K562 (cell line): ENCODE measurements around the gene TMEM176B. TPM values are rescaled to one million over a fixed set of nuclear protein-coding genes. Genes with fewer than 3 reads are reported as not detected.

Experiments used
- ATAC-seq: fragments of 200-7000 bp; cut with Tn5 transposase; 3 replicates; pipeline ENCODE4 v1.9.1; 2020; ENCODE audit warnings: moderate library complexity
- BruUV-seq: library from RNA; stranded (reverse); fragments of 400-500 nt; replicated peaks from 2 replicates; lab custom pipeline; 2021; lab: Mats Ljungman, UMichigan
- CTCF ChIA-PET: fragments of 300-600 bp; formaldehyde crosslinking; extraction: SDS; loops from one replicate; lab custom pipeline; 2021; ENCODE audit warnings: low intra/inter-chr PET ratio; lab: Yijun Ruan, JAX
- POLR2A ChIA-PET: fragments of 300-600, 350-650 bp; sonication (Branson Sonifier 250); formaldehyde crosslinking; extraction: SDS; loops from one replicate; lab custom pipeline; 2021; ENCODE audit warnings: antibody characterized with exemption, inconsistent platforms; lab: Yijun Ruan, JAX
- DNase-seq, 4 experiments: peaks; one replicate each; pipeline versions ENCODE4 v3.0.0 to v3.0.0-alpha.2; 2011 to 2018; ENCODE audit warnings: low spot score in 3 of 4, mixed read lengths in 3 of 4; ENCODE audit errors: extremely low read depth in 1 of 4
- FAIRE-seq: peaks from 2 replicates; lab custom pipeline; 2011; peaks lifted over from hg19 to GRCh38; lab: Jason Lieb, UNC
- H2AFZ ChIP-seq: 2 replicates; pipeline ENCODE4 v1.6.0; 2011; ENCODE audit warnings: low read depth, low read length, control low read depth, inconsistent platforms
- H3K27ac ChIP-seq: fragments of 200-600 bp; 3 replicates; pipeline ENCODE4 v1.8.0; 2011; ENCODE audit warnings: low read depth, mild to moderate bottlenecking, control low read depth, inconsistent platforms, low read length, moderate library complexity, mixed read lengths; ENCODE audit errors: extremely low read depth
- H3K27me3 ChIP-seq, 2 experiments: fragments of 300-600 bp in 1 of 2; 2 replicates in 1 of 2; 3 replicates in 1 of 2; pipeline versions ENCODE4 v1.6.0 to v1.8.0; 2011; ENCODE audit warnings: inconsistent platforms in 2 of 2, low read length in 2 of 2, mild to moderate bottlenecking in 1 of 2, mixed read lengths in 1 of 2, moderate library complexity in 1 of 2; ENCODE audit not compliant: control insufficient read depth in 2 of 2, insufficient read depth in 2 of 2
- H3K36me3 ChIP-seq: fragments of 300-600 bp; 3 replicates; pipeline ENCODE4 v1.8.0; 2011; ENCODE audit warnings: mild to moderate bottlenecking, low read length, inconsistent platforms; ENCODE audit not compliant: control insufficient read depth, insufficient read depth
- H3K4me1 ChIP-seq, 2 experiments: fragments of 200-600 bp in 1 of 2; replicated peaks in 1 of 2; 2 replicates in 1 of 2; 3 replicates in 1 of 2; pipeline versions ENCODE4 v1.5.1 to v1.8.0; 2011; ENCODE audit warnings: inconsistent platforms in 2 of 2, low read length in 2 of 2, mild to moderate bottlenecking in 1 of 2, mixed read lengths in 1 of 2, moderate library complexity in 1 of 2; ENCODE audit not compliant: control insufficient read depth in 2 of 2, insufficient read depth in 2 of 2
- H3K4me2 ChIP-seq: 2 replicates; pipeline ENCODE4 v1.6.1; 2011; ENCODE audit warnings: low read length, control low read depth, inconsistent platforms, mixed read lengths; ENCODE audit not compliant: insufficient read depth
- H3K4me3 ChIP-seq: fragments of 200-600 bp; sonication (generic), shearing (Covaris generic); 2 replicates; pipeline ENCODE4 v1.5.1; 2016; ENCODE audit warnings: control low read depth, inconsistent platforms
- H3K79me2 ChIP-seq: fragments of 200-600 bp; 3 replicates; pipeline ENCODE4 v1.8.0; 2011; ENCODE audit warnings: low read length, inconsistent platforms; ENCODE audit not compliant: control insufficient read depth, insufficient read depth
- H3K9ac ChIP-seq, 2 experiments: 2 replicates each; pipeline versions ENCODE4 v1.6.0 to v1.6.1; 2011; ENCODE audit warnings: low read depth in 2 of 2, low read length in 2 of 2, control low read depth in 1 of 2, inconsistent platforms in 1 of 2, mild to moderate bottlenecking in 1 of 2, mixed read lengths in 1 of 2; ENCODE audit not compliant: insufficient read depth in 1 of 2
- H3K9me1 ChIP-seq: one replicate; pipeline ENCODE4 v1.6.0; 2011; ENCODE audit warnings: inconsistent platforms, mild to moderate bottlenecking, low read length, moderate library complexity; ENCODE audit not compliant: control insufficient read depth, insufficient read depth
- H3K9me3 ChIP-seq: replicated peaks from 2 replicates; pipeline ENCODE4 v1.5.1; 2011; ENCODE audit warnings: low read depth, low read length, inconsistent platforms; ENCODE audit not compliant: control insufficient read depth, insufficient read depth
- H4K20me1 ChIP-seq: replicated peaks from 2 replicates; pipeline ENCODE4 v1.6.1; 2011; ENCODE audit warnings: low read length, inconsistent platforms, mixed read lengths; ENCODE audit not compliant: control insufficient read depth, insufficient read depth
- CREM ChIP-seq: IDR thresholded peaks from 2 replicates; pipeline ENCODE4 v1.6.1; 2014; ENCODE audit warnings: antibody characterized with exemption, low read depth
- GTF2E2 ChIP-seq: fragments of 200-800 bp; sonication (Bioruptor generic); IDR thresholded peaks from 2 replicates; pipeline ENCODE4 v1.6.1; 2016; ENCODE audit warnings: missing genetic modification characterization, missing compliant biosample characterization
- GTF2F1 ChIP-seq: IDR thresholded peaks from 2 replicates; pipeline ENCODE4 v1.6.1; 2011; ENCODE audit warnings: low read depth, low read length, improper control_type of control experiment
- HINFP ChIP-seq: fragments of 450-650 bp; conservative IDR thresholded peaks from 2 replicates; pipeline ENCODE4 v1.6.1; 2016; ENCODE audit warnings: missing genetic modification characterization, low read depth, mild to moderate bottlenecking, control low read depth, missing compliant biosample characterization
- RAD21 ChIP-seq, 2 experiments: fragments of 250-450 bp in 1 of 2; fragments of 450-650 bp in 1 of 2; sonication (Bioruptor Pico) in 1 of 2; formaldehyde crosslinking in 1 of 2; IDR thresholded peaks in 1 of 2; conservative IDR thresholded peaks in 1 of 2; 2 replicates each; pipeline versions ENCODE4 v1.4.0 to v1.8.0; 2020 to 2022; ENCODE audit warnings: mild to moderate bottlenecking in 2 of 2, moderate library complexity in 1 of 2
- SRF ChIP-seq, 2 experiments: fragments of 250-450, 450-650 bp in 1 of 2; sonication (Bioruptor Pico) in 1 of 2; sonication (generic) in 1 of 2; formaldehyde crosslinking; IDR thresholded peaks; 2 replicates each; pipeline versions ENCODE4 v1.5.0 to v1.5.1; 2020 to 2022; ENCODE audit warnings: mild to moderate bottlenecking in 1 of 2, missing genetic modification reagents in 1 of 2
- WGBS: fragments of 100-300 bp; shearing (Covaris generic); methylation state at CpG from one replicate; pipeline ENCODE4 v1.1.6; 2016; ENCODE audit warnings: low coverage, mixed read lengths; ENCODE audit not compliant: insufficient coverage; ENCODE audit errors: missing lambda C conversion rate; 5-methylcytosine and 5-hydroxymethylcytosine counted together
- in situ Hi-C: fragments of 300-500 bp; cut with MboI; formaldehyde crosslinking; loops from 4 replicates; pipeline ENCODE4 v1.15.0; 2018; ENCODE audit warnings: inconsistent platforms, mixed read lengths
- intact Hi-C: fragments of 100-400 bp; cut with micrococcal nuclease; formaldehyde crosslinking; loops from 2 replicates; pipeline ENCODE4 v1.14.2; 2022
- polyA plus RNA-seq, 8 experiments: library from polyadenylated mRNA; depleted of rRNA in 4 of 8; stranded (reverse) in 5 of 8; unstranded in 3 of 8; fragments of >200 nt; fragmentation: Nextera tagmentation in 2 of 8; fragmentation: Illumina TruSeq in 1 of 8; extraction: Ambion mirVana in 2 of 8; extraction: Trizol in 1 of 8; gene quantifications; 2 replicates each; pipeline versions ENCODE4 v1.2.1 to v1.2.3, GENCODE V29; 2011 to 2014; ENCODE audit warnings: inconsistent platforms in 1 of 8, missing spikeins in 1 of 8
- total RNA-seq, 7 experiments: library from RNA; depleted of rRNA in 6 of 7; stranded (reverse); fragments of >200 nt in 6 of 7; fragmentation: Illumina TruSeq in 2 of 7; extraction: Trizol in 2 of 7; gene quantifications; 2 replicates each; pipeline versions ENCODE4 v1.2.1 to v1.2.3, GENCODE V29; 2011 to 2021; ENCODE audit warnings: low replicate concordance in 1 of 7
- TF ChIP-seq, protein P1 (sequence below): fragments of 450-650 bp; formaldehyde crosslinking; IDR thresholded peaks from 2 replicates; pipeline ENCODE4 v1.4.0; 2022; ENCODE audit warnings: missing genetic modification characterization

TMEM176B gene
- total and polyA plus RNA-seq, 9 of the 15 experiments (the other 6 are each of a cell fraction or from before 2014, with no cell fraction given): 0.19 to 0.60 TPM; not detected in 7

- no peak overlapping the region for H3K4me2 ChIP-seq
- POLR2A ChIA-PET: interaction anchor here (0.6 to 2.2 kb wide), 4 partner anchors 11 to 178 kb away, joined by 3 to 8 read pairs (median 3); no protein-coding TSS in a partner anchor
- H3K27ac ChIP-seq: no peak overlapping the region
- in situ Hi-C loops: no loop called here
- TF ChIP-seq SRF (CRISPR knock-in tag; IDR thresholded peaks at IDR 0.05) (no peak), GTF2E2 (no peak), GTF2F1 (no peak)
- H2AFZ ChIP-seq: no peak overlapping the region
- no peak for FAIRE-seq
- no peaks in the 10 kb centered on the region for H3K9me3 ChIP-seq
- intact Hi-C loops: no loop called here
- no peaks in the 10 kb centered on the region for H3K79me2 ChIP-seq
- no peak for DNase-seq
- WGBS: 0% methylated on average over 1 of the region's 1 CpG
- peaks cover 18 to 44% of the 10 kb centered on the region in 2 experiments; a peak in 4 of 5 replicates for H3K27me3 ChIP-seq
- H3K4me1 ChIP-seq: no peaks in the 10 kb centered on the region
- H3K9ac ChIP-seq: no peak overlapping the region
- ATAC-seq: no peak
- H4K20me1 ChIP-seq: no peaks in the 10 kb centered on the region
- H3K4me3 ChIP-seq: no peak overlapping the region
- no TSS peak for BruUV-seq
- no peaks in the 10 kb centered on the region for H3K9me1 ChIP-seq
- CTCF ChIA-PET: no interaction called here
- H3K36me3 ChIP-seq: no peaks in the 10 kb centered on the region
Observed at GRCh38 chr7:150835019-150835418, 34.9 kb upstream of the TMEM176B start.

- no TSS peak for BruUV-seq
- H3K4me3 ChIP-seq: no peak overlapping the region
- H3K4me2 ChIP-seq: no peak overlapping the region
- intact Hi-C loops: no loop called here
- no peaks in the 10 kb centered on the region for H3K9me1 ChIP-seq
- H3K36me3 ChIP-seq: no peaks in the 10 kb centered on the region
- no peak for TF ChIP-seq RAD21 (CRISPR knock-in tag; conservative IDR thresholded peaks at IDR 0.05 in 1 of 2, IDR thresholded peaks at IDR 0.05 in 1 of 2)
- no peak for TF ChIP-seq CREM
- no peak for TF ChIP-seq HINFP (tag)
- TF ChIP-seq, protein P1, sequence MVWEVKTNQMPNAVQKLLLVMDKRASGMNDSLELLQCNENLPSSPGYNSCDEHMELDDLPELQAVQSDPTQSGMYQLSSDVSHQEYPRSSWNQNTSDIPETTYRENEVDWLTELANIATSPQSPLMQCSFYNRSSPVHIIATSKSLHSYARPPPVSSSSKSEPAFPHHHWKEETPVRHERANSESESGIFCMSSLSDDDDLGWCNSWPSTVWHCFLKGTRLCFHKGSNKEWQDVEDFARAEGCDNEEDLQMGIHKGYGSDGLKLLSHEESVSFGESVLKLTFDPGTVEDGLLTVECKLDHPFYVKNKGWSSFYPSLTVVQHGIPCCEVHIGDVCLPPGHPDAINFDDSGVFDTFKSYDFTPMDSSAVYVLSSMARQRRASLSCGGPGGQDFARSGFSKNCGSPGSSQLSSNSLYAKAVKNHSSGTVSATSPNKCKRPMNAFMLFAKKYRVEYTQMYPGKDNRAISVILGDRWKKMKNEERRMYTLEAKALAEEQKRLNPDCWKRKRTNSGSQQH (CRISPR knock-in tag): no peak
- TF ChIP-seq, all 486 proteins: peak for 0
- DNase-seq (no peak), ATAC-seq (no peak), FAIRE-seq (no peak)
- Histone ChIP-seq H2AFZ (no peak overlapping the region), H3K9ac (no peak overlapping the region), H3K27ac (no peak overlapping the region), H3K79me2 (no peaks in the 10 kb centered on the region), H3K27me3 (peaks cover 8 to 24% of the 10 kb centered on the region in 2 experiments; a peak in 4 of 5 replicates), H4K20me1 (no peaks in the 10 kb centered on the region), H3K4me1 (no peaks in the 10 kb centered on the region), H3K9me3 (no peaks in the 10 kb centered on the region)
- ChIA-PET CTCF (no interaction called here), POLR2A (interaction anchor here (1.1 kb wide), 1 partner anchor 8 kb away, joined by 4 read pairs; no protein-coding TSS in a partner anchor)
- 0% methylated on average over 1 of the region's 1 CpG for WGBS
- in situ Hi-C loops: no loop called here
Observed at GRCh38 chr7:150831851-150832250, 31.7 kb upstream of the TMEM176B start.
